ENCODE measurements around the gene EFNA5. TPM values are rescaled to one million over a fixed set of nuclear protein-coding genes. Genes with fewer than 3 reads are reported as not detected.

Gene EFNA5
- total RNA-seq, 4 donors from 2014 or later: 2.4 to 9.2 (median 3.9) TPM

GRCh38 chr5:107372723-107373450, 297.9 kb downstream of the EFNA5 start:
- TF ChIP-seq POLR2A (IDR thresholded peaks at IDR 0.05) (no peak), EP300 (IDR thresholded peaks at IDR 0.05) (no peak), CTCF (IDR thresholded peaks at IDR 0.05) (no peak), POLR2AphosphoS5 (IDR thresholded peaks at IDR 0.05) (no peak)
- 38 to 55% methylated on average over 5 to 7 of the region's 7 CpGs for WGBS, 2 donors (ENCODE audit: low coverage in 1 of 2)
- H3K27me3 ChIP-seq: no peaks in the 10 kb centered on the region

GRCh38 chr5:107370396-107370968, 300.3 kb downstream of the EFNA5 start:
- H3K27ac ChIP-seq: no peak overlapping the region
- ATAC-seq: no peak
- H3K4me3 ChIP-seq: no peak overlapping the region
- TF ChIP-seq EP300 (IDR thresholded peaks at IDR 0.05) (no peak), POLR2A (IDR thresholded peaks at IDR 0.05) (no peak), CTCF (IDR thresholded peaks at IDR 0.05) (no peak), POLR2AphosphoS5 (IDR thresholded peaks at IDR 0.05) (no peak)
- peaks cover 0 to 6% (median 0%) of the 10 kb centered on the region in 3 donors for H3K4me1 ChIP-seq
- H3K27me3 ChIP-seq: no peaks in the 10 kb centered on the region
- H3K9me3 ChIP-seq: no peaks in the 10 kb centered on the region
- no peaks in the 10 kb centered on the region for H3K36me3 ChIP-seq
- WGBS, 2 donors (ENCODE audit: low coverage in 1 of 2): 50 to 75% methylated on average over 1 to 6 of the region's 6 CpGs

More at GRCh38 chr5:107372723-107373450, 297.9 kb downstream of the EFNA5 start:
- Histone ChIP-seq H3K27ac (no peak overlapping the region), H3K4me3 (no peak overlapping the region), H3K36me3 (no peaks in the 10 kb centered on the region), H3K4me1 (peaks cover 0 to 6% (median 0%) of the 10 kb centered on the region in 3 donors), H3K9me3 (no peaks in the 10 kb centered on the region)
- no peak for ATAC-seq

- H3K9me3 ChIP-seq: no peaks in the 10 kb centered on the region
- no peak overlapping the region for H3K27ac ChIP-seq
- peaks cover 0 to 6% (median 0%) of the 10 kb centered on the region in 3 donors for H3K4me1 ChIP-seq
- ATAC-seq: no peak
- H3K4me3 ChIP-seq: no peak overlapping the region
- no peaks in the 10 kb centered on the region for H3K36me3 ChIP-seq
- no peaks in the 10 kb centered on the region for H3K27me3 ChIP-seq
- WGBS, 2 donors (ENCODE audit: low coverage in 1 of 2): 100% methylated on average over 1 of the region's 1 CpG
- no peak for TF ChIP-seq POLR2A (IDR thresholded peaks at IDR 0.05)
Measured at GRCh38 chr5:107369622-107370021, 301.1 kb downstream of the EFNA5 start.

GRCh38 chr5:107368615-107369014, 302.1 kb downstream of the EFNA5 start:
- Histone ChIP-seq H3K4me3 (no peak overlapping the region), H3K9me3 (no peaks in the 10 kb centered on the region), H3K27me3 (no peaks in the 10 kb centered on the region), H3K4me1 (peaks cover 0 to 6% (median 0%) of the 10 kb centered on the region in 3 donors), H3K36me3 (no peaks in the 10 kb centered on the region), H3K27ac (no peak overlapping the region)
- ATAC-seq: no peak
- TF ChIP-seq EP300 (IDR thresholded peaks at IDR 0.05) (no peak), POLR2AphosphoS5 (IDR thresholded peaks at IDR 0.05) (no peak), POLR2A (IDR thresholded peaks at IDR 0.05) (no peak), CTCF (IDR thresholded peaks at IDR 0.05) (no peak)
- 85 to 95% methylated on average over 6 to 7 of the region's 7 CpGs for WGBS, 2 donors (ENCODE audit: low coverage in 1 of 2)

- WGBS, 2 donors (ENCODE audit: low coverage in 1 of 2): 61 to 76% methylated on average over 2 of the region's 2 CpGs
- Histone ChIP-seq H3K27ac (no peak overlapping the region), H3K4me3 (no peak overlapping the region), H3K27me3 (no peaks in the 10 kb centered on the region), H3K36me3 (no peaks in the 10 kb centered on the region), H3K9me3 (no peaks in the 10 kb centered on the region), H3K4me1 (peaks cover 0 to under 1% (median 0%) of the 10 kb centered on the region in 3 donors)
- TF ChIP-seq EP300 (IDR thresholded peaks at IDR 0.05) (no peak), POLR2A (IDR thresholded peaks at IDR 0.05) (no peak), CTCF (IDR thresholded peaks at IDR 0.05) (no peak), POLR2AphosphoS5 (IDR thresholded peaks at IDR 0.05) (no peak)
- no peak for ATAC-seq
Measured at GRCh38 chr5:107367939-107368338, 302.8 kb downstream of the EFNA5 start.

Measured in gastroesophageal sphincter (tissue), 4 donors.